Measurements from ENCODE around the gene ZNF613. TPM values are rescaled to one million over a fixed set of nuclear protein-coding genes. Genes with fewer than 3 reads are reported as not detected.

ZNF613 gene
- total and polyA plus RNA-seq, 2 of the 13 experiments (the other 11 are each of a cell fraction or from before 2014, with no cell fraction given), result 3.6 to 8.3 TPM

DNA sequence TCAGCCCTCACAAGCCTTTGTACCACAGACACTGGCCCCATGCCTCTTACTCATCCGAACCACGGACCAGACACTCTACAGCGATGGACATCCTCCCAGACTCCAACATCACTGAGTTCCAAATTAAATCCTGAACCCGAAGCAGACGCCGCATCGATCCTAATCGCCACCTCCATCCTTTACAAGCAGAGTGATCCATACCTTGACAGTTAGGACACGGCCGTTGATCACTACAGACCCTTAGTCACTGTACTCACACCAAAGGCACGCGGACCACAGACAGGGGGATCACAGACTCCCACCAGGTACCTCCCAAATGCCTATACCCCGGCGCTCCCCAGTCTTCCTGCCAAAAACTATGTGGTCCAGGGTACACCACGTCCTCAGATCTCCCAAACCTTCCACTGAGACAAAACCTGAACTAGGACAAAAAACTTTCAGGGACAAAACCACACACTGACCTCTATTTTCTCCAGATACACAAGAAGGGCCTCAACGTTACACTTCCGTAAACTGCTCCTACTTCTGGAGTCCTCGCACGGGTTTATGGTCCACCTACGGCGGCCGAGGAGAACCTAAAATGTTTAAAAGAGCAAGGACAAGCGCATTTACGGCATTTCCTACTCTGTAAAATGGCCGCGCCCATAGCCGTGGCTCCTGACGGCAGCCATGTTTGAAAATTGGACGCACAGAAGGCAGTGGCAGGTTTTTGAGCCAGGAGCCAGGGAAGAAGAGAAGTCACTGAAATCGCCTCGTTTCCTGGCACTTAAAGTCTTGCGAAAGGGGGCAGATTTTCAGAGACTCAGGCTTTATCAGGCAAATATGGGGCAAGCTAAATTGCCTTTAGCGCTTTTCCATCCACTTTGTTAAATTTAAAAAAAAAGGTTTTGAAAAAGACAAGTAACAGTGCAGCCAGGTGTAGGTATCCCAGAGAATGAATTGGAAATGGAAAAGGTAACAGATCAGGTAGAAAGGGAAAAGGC, 59.3 kb downstream of the ZNF613 start, which contains the start of gene ZNF350 (continued):
- TF ChIP-seq XRCC5 (optimal IDR thresholded peaks at IDR 0.05; ENCODE audit: low read length), result peak; percentile 94
- peak; percentile 60; the same call in 1 of the 2 replicates for TF ChIP-seq ETV5 (CRISPR knock-in tag; IDR thresholded peaks at IDR 0.05; ENCODE audit: borderline replicate concordance)
- TF ChIP-seq, protein P1, sequence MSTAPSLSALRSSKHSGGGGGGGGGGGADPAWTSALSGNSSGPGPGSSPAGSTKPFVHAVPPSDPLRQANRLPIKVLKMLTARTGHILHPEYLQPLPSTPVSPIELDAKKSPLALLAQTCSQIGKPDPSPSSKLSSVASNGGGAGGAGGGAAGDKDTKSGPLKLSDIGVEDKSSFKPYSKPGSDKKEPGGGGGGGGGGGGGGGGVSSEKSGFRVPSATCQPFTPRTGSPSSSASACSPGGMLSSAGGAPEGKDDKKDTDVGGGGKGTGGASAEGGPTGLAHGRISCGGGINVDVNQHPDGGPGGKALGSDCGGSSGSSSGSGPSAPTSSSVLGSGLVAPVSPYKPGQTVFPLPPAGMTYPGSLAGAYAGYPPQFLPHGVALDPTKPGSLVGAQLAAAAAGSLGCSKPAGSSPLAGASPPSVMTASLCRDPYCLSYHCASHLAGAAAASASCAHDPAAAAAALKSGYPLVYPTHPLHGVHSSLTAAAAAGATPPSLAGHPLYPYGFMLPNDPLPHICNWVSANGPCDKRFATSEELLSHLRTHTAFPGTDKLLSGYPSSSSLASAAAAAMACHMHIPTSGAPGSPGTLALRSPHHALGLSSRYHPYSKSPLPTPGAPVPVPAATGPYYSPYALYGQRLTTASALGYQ (CRISPR knock-in tag; IDR thresholded peaks at IDR 0.05), result peak; percentile 73; the same call in 1 of the 2 replicates
- TF ChIP-seq, protein P2, sequence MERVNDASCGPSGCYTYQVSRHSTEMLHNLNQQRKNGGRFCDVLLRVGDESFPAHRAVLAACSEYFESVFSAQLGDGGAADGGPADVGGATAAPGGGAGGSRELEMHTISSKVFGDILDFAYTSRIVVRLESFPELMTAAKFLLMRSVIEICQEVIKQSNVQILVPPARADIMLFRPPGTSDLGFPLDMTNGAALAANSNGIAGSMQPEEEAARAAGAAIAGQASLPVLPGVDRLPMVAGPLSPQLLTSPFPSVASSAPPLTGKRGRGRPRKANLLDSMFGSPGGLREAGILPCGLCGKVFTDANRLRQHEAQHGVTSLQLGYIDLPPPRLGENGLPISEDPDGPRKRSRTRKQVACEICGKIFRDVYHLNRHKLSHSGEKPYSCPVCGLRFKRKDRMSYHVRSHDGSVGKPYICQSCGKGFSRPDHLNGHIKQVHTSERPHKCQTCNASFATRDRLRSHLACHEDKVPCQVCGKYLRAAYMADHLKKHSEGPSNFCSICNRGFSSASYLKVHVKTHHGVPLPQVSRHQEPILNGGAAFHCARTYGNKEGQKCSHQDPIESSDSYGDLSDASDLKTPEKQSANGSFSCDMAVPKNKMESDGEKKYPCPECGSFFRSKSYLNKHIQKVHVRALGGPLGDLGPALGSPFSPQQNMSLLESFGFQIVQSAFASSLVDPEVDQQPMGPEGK (CRISPR knock-in tag; IDR thresholded peaks at IDR 0.05), result 0 out of 2 replicates have a peak, but pooled peaks have one; percentile 40
- no peak for TF ChIP-seq ZNF367 (CRISPR knock-in tag; IDR thresholded peaks at IDR 0.05; ENCODE audit: borderline replicate concordance)
- TF ChIP-seq HOXA5 (CRISPR knock-in tag; IDR thresholded peaks at IDR 0.05), result peak; percentile 81; the same call in 1 of the 2 replicates
- TF ChIP-seq, protein P3, sequence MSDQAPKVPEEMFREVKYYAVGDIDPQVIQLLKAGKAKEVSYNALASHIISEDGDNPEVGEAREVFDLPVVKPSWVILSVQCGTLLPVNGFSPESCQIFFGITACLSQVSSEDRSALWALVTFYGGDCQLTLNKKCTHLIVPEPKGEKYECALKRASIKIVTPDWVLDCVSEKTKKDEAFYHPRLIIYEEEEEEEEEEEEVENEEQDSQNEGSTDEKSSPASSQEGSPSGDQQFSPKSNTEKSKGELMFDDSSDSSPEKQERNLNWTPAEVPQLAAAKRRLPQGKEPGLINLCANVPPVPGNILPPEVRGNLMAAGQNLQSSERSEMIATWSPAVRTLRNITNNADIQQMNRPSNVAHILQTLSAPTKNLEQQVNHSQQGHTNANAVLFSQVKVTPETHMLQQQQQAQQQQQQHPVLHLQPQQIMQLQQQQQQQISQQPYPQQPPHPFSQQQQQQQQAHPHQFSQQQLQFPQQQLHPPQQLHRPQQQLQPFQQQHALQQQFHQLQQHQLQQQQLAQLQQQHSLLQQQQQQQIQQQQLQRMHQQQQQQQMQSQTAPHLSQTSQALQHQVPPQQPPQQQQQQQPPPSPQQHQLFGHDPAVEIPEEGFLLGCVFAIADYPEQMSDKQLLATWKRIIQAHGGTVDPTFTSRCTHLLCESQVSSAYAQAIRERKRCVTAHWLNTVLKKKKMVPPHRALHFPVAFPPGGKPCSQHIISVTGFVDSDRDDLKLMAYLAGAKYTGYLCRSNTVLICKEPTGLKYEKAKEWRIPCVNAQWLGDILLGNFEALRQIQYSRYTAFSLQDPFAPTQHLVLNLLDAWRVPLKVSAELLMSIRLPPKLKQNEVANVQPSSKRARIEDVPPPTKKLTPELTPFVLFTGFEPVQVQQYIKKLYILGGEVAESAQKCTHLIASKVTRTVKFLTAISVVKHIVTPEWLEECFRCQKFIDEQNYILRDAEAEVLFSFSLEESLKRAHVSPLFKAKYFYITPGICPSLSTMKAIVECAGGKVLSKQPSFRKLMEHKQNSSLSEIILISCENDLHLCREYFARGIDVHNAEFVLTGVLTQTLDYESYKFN (CRISPR knock-in tag; conservative IDR thresholded peaks at IDR 0.05), result 0 out of 2 replicates have a peak, but pooled peaks have one; percentile 15
- no peak for TF ChIP-seq FIP1L1 (IDR thresholded peaks at IDR 0.05; ENCODE audit: borderline replicate concordance, insufficient read depth, low read depth, low read length)
- TF ChIP-seq EED (CRISPR knock-in tag; IDR thresholded peaks at IDR 0.05), result 0 out of 2 replicates have a peak, but pooled peaks have one; percentile 51
- TF ChIP-seq ZNF746 (CRISPR knock-in tag; IDR thresholded peaks at IDR 0.05), result peak; percentile 37; the same call in 1 of the 2 replicates
- TF ChIP-seq LCORL (IDR thresholded peaks at IDR 0.05), result no peak
- TF ChIP-seq LCORL (CRISPR knock-in tag; IDR thresholded peaks at IDR 0.05), result 0 out of 2 replicates have a peak, but pooled peaks have one; percentile 54
- TF ChIP-seq ARNT (IDR thresholded peaks at IDR 0.05), result no peak
- no peak for TF ChIP-seq ZNF556 (CRISPR knock-in tag; IDR thresholded peaks at IDR 0.05; ENCODE audit: borderline replicate concordance)
- TF ChIP-seq, protein P4, sequence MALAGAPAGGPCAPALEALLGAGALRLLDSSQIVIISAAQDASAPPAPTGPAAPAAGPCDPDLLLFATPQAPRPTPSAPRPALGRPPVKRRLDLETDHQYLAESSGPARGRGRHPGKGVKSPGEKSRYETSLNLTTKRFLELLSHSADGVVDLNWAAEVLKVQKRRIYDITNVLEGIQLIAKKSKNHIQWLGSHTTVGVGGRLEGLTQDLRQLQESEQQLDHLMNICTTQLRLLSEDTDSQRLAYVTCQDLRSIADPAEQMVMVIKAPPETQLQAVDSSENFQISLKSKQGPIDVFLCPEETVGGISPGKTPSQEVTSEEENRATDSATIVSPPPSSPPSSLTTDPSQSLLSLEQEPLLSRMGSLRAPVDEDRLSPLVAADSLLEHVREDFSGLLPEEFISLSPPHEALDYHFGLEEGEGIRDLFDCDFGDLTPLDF (CRISPR knock-in tag; IDR thresholded peaks at IDR 0.05), result peak; percentile 60; the same call in 1 of the 2 replicates
- TF ChIP-seq THAP11 (CRISPR knock-in tag; IDR thresholded peaks at IDR 0.05), result peak; percentile 95
- peak; percentile 54; the same call in 1 of the 2 replicates for TF ChIP-seq TAF1 (CRISPR knock-in tag; IDR thresholded peaks at IDR 0.05)
- TF ChIP-seq ZNF331 (CRISPR knock-in tag; IDR thresholded peaks at IDR 0.05), result peak; percentile 68
- TF ChIP-seq ZNF747 (CRISPR knock-in tag; IDR thresholded peaks at IDR 0.05; ENCODE audit: borderline replicate concordance), result 0 out of 2 replicates have a peak, but pooled peaks have one; percentile 11
